Smooth muscle cell (in vitro differentiated cells): ENCODE data around the gene NINL. TPM values are rescaled to one million over a fixed set of nuclear protein-coding genes. Genes with fewer than 3 reads are reported as not detected.

Experiments
- DNase-seq: peaks from one replicate; lab custom pipeline; 2025; ENCODE audit not compliant: unreplicated experiment; lab: John Stamatoyannopoulos, UW
- H2AFZ ChIP-seq: fragments of 200-600 bp; sonication (generic); 2 replicates; pipeline ENCODE4 v1.6.0; 2016; ENCODE audit warnings: antibody characterized with exemption, low read depth, mild to moderate bottlenecking
- H3F3A ChIP-seq: fragments of 200-600 bp; sonication (generic); 2 replicates; pipeline ENCODE4 v1.6.0; 2017; ENCODE audit warnings: antibody characterized with exemption, low read depth
- H3K27ac ChIP-seq: fragments of 200-600 bp; sonication (generic); 2 replicates; pipeline ENCODE4 v1.5.1; 2016; ENCODE audit warnings: low read depth, mild to moderate bottlenecking
- H3K27me3 ChIP-seq: fragments of 200-600 bp; sonication (generic); 2 replicates; pipeline ENCODE4 v1.6.1; 2016; ENCODE audit warnings: low read depth, mild to moderate bottlenecking
- H3K36me3 ChIP-seq: fragments of 200-600 bp; sonication (generic); 2 replicates; pipeline ENCODE4 v1.5.1; 2016; ENCODE audit warnings: low read depth
- H3K4me1 ChIP-seq: fragments of 200-600 bp; sonication (generic); 2 replicates; pipeline ENCODE4 v1.5.1; 2016; ENCODE audit warnings: low read depth
- H3K4me2 ChIP-seq: fragments of 200-600 bp; sonication (generic); 2 replicates; pipeline ENCODE4 v1.6.0; 2016; ENCODE audit warnings: mild to moderate bottlenecking
- H3K4me3 ChIP-seq: fragments of 200-600 bp; sonication (generic); 2 replicates; pipeline ENCODE4 v1.5.1; 2016; ENCODE audit warnings: mild to moderate bottlenecking
- H3K79me2 ChIP-seq: fragments of 200-600 bp; sonication (generic); 2 replicates; pipeline ENCODE4 v1.6.0; 2016; ENCODE audit warnings: low read depth, mild to moderate bottlenecking
- H3K9ac ChIP-seq: fragments of 200-600 bp; sonication (generic); 2 replicates; pipeline ENCODE4 v1.6.0; 2016; ENCODE audit warnings: low read depth
- H3K9me3 ChIP-seq: fragments of 200-600 bp; sonication (generic); replicated peaks from 2 replicates; pipeline ENCODE4 v1.5.1; 2016; ENCODE audit warnings: low read depth
- H4K20me1 ChIP-seq: fragments of 200-600 bp; sonication (generic); 2 replicates; pipeline ENCODE4 v1.6.0; 2016; ENCODE audit warnings: low read depth
- CTCF ChIP-seq: fragments of 200-600 bp; sonication (generic); IDR thresholded peaks from 2 replicates; pipeline ENCODE4 v1.5.1; 2017; ENCODE audit warnings: borderline replicate concordance, mild to moderate bottlenecking, antibody characterized with exemption; ENCODE audit not compliant: insufficient read depth, poor library complexity, severe bottlenecking
- WGBS: methylation state at CpG from one replicate; pipeline ENCODE4 v1.1.7; 2016; ENCODE audit warnings: low lambda C conversion rate; 5-methylcytosine and 5-hydroxymethylcytosine counted together
- polyA plus RNA-seq: library from polyadenylated mRNA; unstranded; fragments of >200 nt; fragmentation: Nextera tagmentation; extraction: Ambion mirVana; gene quantifications from 2 replicates; pipeline ENCODE4 v1.2.1, GENCODE V29; 2016
- total RNA-seq: library from RNA; depleted of rRNA; stranded (reverse); fragments of >200 nt; gene quantifications from 2 replicates; pipeline ENCODE4 v1.2.3, GENCODE V29; 2014

Gene NINL
- total and polyA plus RNA-seq, 2 experiments from 2014 or later, result 10.7 to 12.2 TPM

GRCh38 chr20:25493748-25494505, 91.4 kb downstream of the NINL start:
- DNase-seq, result no peak
- Histone ChIP-seq H3F3A (no peaks in the 10 kb centered on the region), H3K4me2 (no peak overlapping the region), H3K27ac (no peak overlapping the region), H3K36me3 (no peaks in the 10 kb centered on the region), H3K4me3 (no peak overlapping the region), H3K9ac (no peak overlapping the region), H3K27me3 (no peaks in the 10 kb centered on the region), H4K20me1 (no peaks in the 10 kb centered on the region), H3K4me1 (no peaks in the 10 kb centered on the region), H2AFZ (no peak overlapping the region), H3K79me2 (no peaks in the 10 kb centered on the region), H3K9me3 (no peaks in the 10 kb centered on the region)
- 98% methylated on average over 7 of the region's 10 CpGs for WGBS
- no peak for TF ChIP-seq CTCF

- Histone ChIP-seq H3K36me3 (no peaks in the 10 kb centered on the region), H3K9ac (no peak overlapping the region), H3K27me3 (no peaks in the 10 kb centered on the region), H3K4me1 (no peaks in the 10 kb centered on the region), H3K9me3 (no peaks in the 10 kb centered on the region), H3F3A (no peaks in the 10 kb centered on the region), H3K4me3 (no peak overlapping the region), H4K20me1 (no peaks in the 10 kb centered on the region), H3K27ac (no peak overlapping the region), H3K79me2 (no peaks in the 10 kb centered on the region), H3K4me2 (no peak overlapping the region), H2AFZ (no peak overlapping the region)
- no peak for DNase-seq
- 94% methylated on average over 10 of the region's 10 CpGs for WGBS
- TF ChIP-seq CTCF, result no peak
Observed at GRCh38 chr20:25493137-25493536, 92.2 kb downstream of the NINL start.

- no peak overlapping the region for H3K27ac ChIP-seq
- no peaks in the 10 kb centered on the region for H3K79me2 ChIP-seq
- 93% methylated on average over 12 of the region's 12 CpGs for WGBS
- no peaks in the 10 kb centered on the region for H4K20me1 ChIP-seq
- no peak overlapping the region for H3K4me3 ChIP-seq
- no peak overlapping the region for H3K4me2 ChIP-seq
- no peaks in the 10 kb centered on the region for H3F3A ChIP-seq
- no peaks in the 10 kb centered on the region for H3K4me1 ChIP-seq
- H3K36me3 ChIP-seq, result peaks cover 4% of the 10 kb centered on the region
- no peak for TF ChIP-seq CTCF
- H3K9ac ChIP-seq, result no peak overlapping the region
- H3K27me3 ChIP-seq, result no peaks in the 10 kb centered on the region
- H3K9me3 ChIP-seq, result no peaks in the 10 kb centered on the region
- no peak for DNase-seq
- no peak overlapping the region for H2AFZ ChIP-seq
Observed at GRCh38 chr20:25491446-25492038, 93.8 kb downstream of the NINL start.
